Measurements from ENCODE around the gene TAGLN.

- no peak for TF ChIP-seq EZH2 (IDR thresholded peaks at IDR 0.05; ENCODE audit: insufficient read depth, poor library complexity, severe bottlenecking)
- no peak for TF ChIP-seq EZH2phosphoT487 (IDR thresholded peaks at IDR 0.05; ENCODE audit: insufficient read depth, low read depth)
Observed at GRCh38 chr11:117189191-117189940, 9.8 kb upstream of the TAGLN start.
